ENCODE data around the gene OR4P4. TPM values are rescaled to one million over a fixed set of nuclear protein-coding genes. Genes with fewer than 3 reads are reported as not detected.

The OR4P4 gene
- polyA plus RNA-seq, 2 of the 4 experiments (the other 2 are of a cell fraction): not detected

DNA sequence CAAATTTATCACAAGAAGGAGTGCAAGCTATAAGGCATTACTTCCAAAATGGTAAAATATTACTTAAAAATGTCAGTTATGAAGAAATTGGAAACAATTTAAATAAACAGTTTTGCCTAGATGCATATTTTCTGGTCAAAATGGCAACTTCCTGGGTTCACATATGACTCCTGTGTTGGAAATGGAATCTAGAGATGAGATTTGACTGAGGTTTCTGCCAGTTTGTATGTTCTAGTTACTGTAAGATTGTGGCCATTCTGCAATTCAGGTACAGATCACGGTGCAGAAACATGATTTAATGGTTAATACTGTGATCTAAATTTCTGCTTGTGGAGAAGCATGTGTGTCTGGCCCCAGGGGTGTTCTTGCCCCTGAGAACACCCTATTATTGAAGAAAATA lies 23.7 kb downstream of the OR4P4 start:
- H3K27ac ChIP-seq: no peak overlapping the region
- CTCF ChIA-PET: no interaction called here
- no peak overlapping the region for H3K4me2 ChIP-seq
- no peaks in the 10 kb centered on the region for H3K4me1 ChIP-seq
- ATAC-seq: no peak
- 0 out of 3 replicates have a peak, but pooled peaks cover 4% of the 10 kb centered on the region for H3K9me3 ChIP-seq
- POLR2A ChIA-PET: no interaction called here
- no peak for FAIRE-seq
- TF ChIP-seq NR3C1 (IDR thresholded peaks at IDR 0.05) (no peak), SREBF2 (IDR thresholded peaks at IDR 0.05) (no peak), CEBPB (IDR thresholded peaks at IDR 0.05) (no peak)
- TF ChIP-seq, protein P1, sequence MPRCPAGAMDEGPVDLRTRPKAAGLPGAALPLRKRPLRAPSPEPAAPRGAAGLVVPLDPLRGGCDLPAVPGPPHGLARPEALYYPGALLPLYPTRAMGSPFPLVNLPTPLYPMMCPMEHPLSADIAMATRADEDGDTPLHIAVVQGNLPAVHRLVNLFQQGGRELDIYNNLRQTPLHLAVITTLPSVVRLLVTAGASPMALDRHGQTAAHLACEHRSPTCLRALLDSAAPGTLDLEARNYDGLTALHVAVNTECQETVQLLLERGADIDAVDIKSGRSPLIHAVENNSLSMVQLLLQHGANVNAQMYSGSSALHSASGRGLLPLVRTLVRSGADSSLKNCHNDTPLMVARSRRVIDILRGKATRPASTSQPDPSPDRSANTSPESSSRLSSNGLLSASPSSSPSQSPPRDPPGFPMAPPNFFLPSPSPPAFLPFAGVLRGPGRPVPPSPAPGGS (IDR thresholded peaks at IDR 0.05): no peak
- WGBS (ENCODE audit: missing lambda C conversion rate): 0% methylated on average over 1 of the region's 1 CpG
- no peak for DNase-seq (ENCODE audit: low read depth in 1 of 2, low spot score in 1 of 2)
- no peak overlapping the region for H3K4me3 ChIP-seq

DNA sequence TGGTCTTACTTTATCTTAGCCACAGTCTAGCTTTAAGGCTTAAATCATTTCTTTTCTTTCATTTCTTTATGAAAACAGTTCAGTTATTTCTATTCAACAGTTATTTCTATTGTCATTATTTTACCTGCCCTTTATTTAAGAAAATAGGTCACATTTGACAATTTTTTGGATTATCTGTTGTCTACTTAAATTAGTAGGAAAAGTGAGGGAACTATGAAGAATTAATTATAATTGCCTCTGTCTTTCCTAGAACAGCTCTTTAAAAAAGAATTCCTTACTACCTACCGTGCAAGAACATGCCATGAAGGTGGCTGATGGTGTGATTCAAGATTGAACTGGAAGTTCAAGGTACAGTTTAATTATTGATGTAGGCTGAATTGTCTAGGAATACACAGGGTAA lies 27.0 kb downstream of the OR4P4 start, which contains the start of gene OR4C6:
TSS of gene OR4C6 (plus strand) at position 301 of the 400 bp plus-strand sequence. CDS start 2,966 bp downstream, outside the sequence.
- POLR2A ChIA-PET: no interaction called here
- Histone ChIP-seq H3K4me2 (no peak within 1 kb of the TSS), H3K27ac (no peak within 1 kb of the TSS), H3K9me3 (0 out of 3 replicates have a peak, but pooled peaks cover 4% of the 10 kb centered on the region), H3K4me3 (no peak within 1 kb of the TSS), H3K4me1 (no peaks in the 10 kb centered on the region)
- CTCF ChIA-PET: no interaction called here
- FAIRE-seq (no peak), ATAC-seq (no peak), DNase-seq (ENCODE audit: low read depth in 1 of 2, low spot score in 1 of 2) (no peak)
- TF ChIP-seq JUN (IDR thresholded peaks at IDR 0.05): no peak
- no peak for TF ChIP-seq CEBPB (IDR thresholded peaks at IDR 0.05)
- TF ChIP-seq NR3C1 (IDR thresholded peaks at IDR 0.05): no peak
- 0% methylated on average over 1 of the region's 1 CpG for WGBS (ENCODE audit: missing lambda C conversion rate)

DNA sequence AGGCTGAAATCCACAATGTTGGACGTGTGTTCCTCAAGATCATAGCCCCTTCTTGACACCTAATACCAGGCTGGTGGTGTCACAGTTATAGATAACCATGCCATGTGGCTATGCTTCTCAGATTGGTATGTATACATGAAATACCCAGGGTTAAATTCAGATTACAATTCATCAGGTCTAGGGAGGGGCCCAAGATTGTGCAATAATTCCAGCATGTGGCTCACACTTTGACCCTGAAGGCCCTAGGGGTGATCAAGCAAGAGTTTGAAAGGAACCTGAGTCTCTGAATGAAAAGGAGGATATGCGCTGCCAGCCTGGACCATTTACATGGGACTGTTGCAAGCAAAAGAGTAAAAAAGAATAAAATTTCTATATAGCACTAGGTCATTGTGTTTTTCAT lies 34.5 kb downstream of the OR4P4 start:
- Histone ChIP-seq H3K4me3 (no peak overlapping the region), H3K9me3 (no peaks in the 10 kb centered on the region), H3K4me1 (no peaks in the 10 kb centered on the region), H3K27ac (no peak overlapping the region), H3K4me2 (no peak overlapping the region)
- ChIA-PET CTCF (no interaction called here), POLR2A (no interaction called here)
- ATAC-seq (no peak), FAIRE-seq (no peak), DNase-seq (ENCODE audit: low read depth in 1 of 2, low spot score in 1 of 2) (no peak)
- TF ChIP-seq EHF (CRISPR knock-in tag; IDR thresholded peaks at IDR 0.05) (no peak), EP300 (IDR thresholded peaks at IDR 0.05) (no peak), JUNB (IDR thresholded peaks at IDR 0.05) (no peak), GATA3 (IDR thresholded peaks at IDR 0.05; ENCODE audit: borderline replicate concordance) (no peak), NPAS2 (CRISPR knock-in tag; IDR thresholded peaks at IDR 0.05; ENCODE audit: borderline replicate concordance) (no peak)
- 15% methylated on average over 2 of the region's 2 CpGs for WGBS (ENCODE audit: missing lambda C conversion rate)

DNA sequence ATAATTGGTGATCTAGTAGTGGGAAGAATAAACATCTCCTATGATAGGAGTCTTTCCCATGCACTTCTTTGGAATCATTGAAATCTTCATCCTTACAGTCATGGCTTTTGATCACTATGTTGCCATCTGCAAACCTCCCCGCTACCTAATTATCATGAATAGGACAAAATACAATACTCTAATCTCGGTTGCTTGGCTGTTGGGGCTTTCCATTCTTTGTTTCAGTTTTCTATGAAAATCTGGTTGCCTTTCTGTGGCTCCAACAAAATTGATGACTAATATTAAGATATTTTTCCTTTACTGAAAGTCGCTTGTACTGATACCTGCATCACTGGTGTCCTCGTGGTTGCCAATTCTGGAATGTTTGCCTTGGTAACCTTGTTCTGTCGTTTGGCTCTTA lies 38.9 kb downstream of the OR4P4 start:
- ATAC-seq (no peak), FAIRE-seq (no peak), DNase-seq (ENCODE audit: low read depth in 1 of 2, low spot score in 1 of 2) (no peak)
- Histone ChIP-seq H3K4me3 (no peak overlapping the region), H3K27ac (no peak overlapping the region), H3K4me2 (no peak overlapping the region), H3K4me1 (no peaks in the 10 kb centered on the region), H3K9me3 (no peaks in the 10 kb centered on the region; the same call in 2 of the 3 replicates)
- ChIA-PET CTCF (no interaction called here), POLR2A (no interaction called here)
- no peak for TF ChIP-seq JUNB (IDR thresholded peaks at IDR 0.05)
- TF ChIP-seq ESRRA (IDR thresholded peaks at IDR 0.05; ENCODE audit: borderline replicate concordance, low read length): no peak
- TF ChIP-seq, protein P2, sequence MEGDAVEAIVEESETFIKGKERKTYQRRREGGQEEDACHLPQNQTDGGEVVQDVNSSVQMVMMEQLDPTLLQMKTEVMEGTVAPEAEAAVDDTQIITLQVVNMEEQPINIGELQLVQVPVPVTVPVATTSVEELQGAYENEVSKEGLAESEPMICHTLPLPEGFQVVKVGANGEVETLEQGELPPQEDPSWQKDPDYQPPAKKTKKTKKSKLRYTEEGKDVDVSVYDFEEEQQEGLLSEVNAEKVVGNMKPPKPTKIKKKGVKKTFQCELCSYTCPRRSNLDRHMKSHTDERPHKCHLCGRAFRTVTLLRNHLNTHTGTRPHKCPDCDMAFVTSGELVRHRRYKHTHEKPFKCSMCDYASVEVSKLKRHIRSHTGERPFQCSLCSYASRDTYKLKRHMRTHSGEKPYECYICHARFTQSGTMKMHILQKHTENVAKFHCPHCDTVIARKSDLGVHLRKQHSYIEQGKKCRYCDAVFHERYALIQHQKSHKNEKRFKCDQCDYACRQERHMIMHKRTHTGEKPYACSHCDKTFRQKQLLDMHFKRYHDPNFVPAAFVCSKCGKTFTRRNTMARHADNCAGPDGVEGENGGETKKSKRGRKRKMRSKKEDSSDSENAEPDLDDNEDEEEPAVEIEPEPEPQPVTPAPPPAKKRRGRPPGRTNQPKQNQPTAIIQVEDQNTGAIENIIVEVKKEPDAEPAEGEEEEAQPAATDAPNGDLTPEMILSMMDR (IDR thresholded peaks at IDR 0.05): no peak
- TF ChIP-seq POLR2A (IDR thresholded peaks at IDR 0.05; ENCODE audit: low read length): no peak
- TF ChIP-seq, protein P3, sequence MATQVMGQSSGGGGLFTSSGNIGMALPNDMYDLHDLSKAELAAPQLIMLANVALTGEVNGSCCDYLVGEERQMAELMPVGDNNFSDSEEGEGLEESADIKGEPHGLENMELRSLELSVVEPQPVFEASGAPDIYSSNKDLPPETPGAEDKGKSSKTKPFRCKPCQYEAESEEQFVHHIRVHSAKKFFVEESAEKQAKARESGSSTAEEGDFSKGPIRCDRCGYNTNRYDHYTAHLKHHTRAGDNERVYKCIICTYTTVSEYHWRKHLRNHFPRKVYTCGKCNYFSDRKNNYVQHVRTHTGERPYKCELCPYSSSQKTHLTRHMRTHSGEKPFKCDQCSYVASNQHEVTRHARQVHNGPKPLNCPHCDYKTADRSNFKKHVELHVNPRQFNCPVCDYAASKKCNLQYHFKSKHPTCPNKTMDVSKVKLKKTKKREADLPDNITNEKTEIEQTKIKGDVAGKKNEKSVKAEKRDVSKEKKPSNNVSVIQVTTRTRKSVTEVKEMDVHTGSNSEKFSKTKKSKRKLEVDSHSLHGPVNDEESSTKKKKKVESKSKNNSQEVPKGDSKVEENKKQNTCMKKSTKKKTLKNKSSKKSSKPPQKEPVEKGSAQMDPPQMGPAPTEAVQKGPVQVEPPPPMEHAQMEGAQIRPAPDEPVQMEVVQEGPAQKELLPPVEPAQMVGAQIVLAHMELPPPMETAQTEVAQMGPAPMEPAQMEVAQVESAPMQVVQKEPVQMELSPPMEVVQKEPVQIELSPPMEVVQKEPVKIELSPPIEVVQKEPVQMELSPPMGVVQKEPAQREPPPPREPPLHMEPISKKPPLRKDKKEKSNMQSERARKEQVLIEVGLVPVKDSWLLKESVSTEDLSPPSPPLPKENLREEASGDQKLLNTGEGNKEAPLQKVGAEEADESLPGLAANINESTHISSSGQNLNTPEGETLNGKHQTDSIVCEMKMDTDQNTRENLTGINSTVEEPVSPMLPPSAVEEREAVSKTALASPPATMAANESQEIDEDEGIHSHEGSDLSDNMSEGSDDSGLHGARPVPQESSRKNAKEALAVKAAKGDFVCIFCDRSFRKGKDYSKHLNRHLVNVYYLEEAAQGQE (IDR thresholded peaks at IDR 0.05): no peak
- no peak for TF ChIP-seq NPAS2 (CRISPR knock-in tag; IDR thresholded peaks at IDR 0.05; ENCODE audit: borderline replicate concordance)
- WGBS (ENCODE audit: missing lambda C conversion rate): 3% methylated on average over 5 of the region's 5 CpGs

Other genes with a start within 250 kb of the OR4P4 start
- not detected in 2 replicates for gene OR4C15, start 80.6 kb upstream of the OR4P4 start, polyA plus RNA-seq (2011; rRNA removed)
- gene OR4C15, start 80.6 kb upstream of the OR4P4 start, polyA plus RNA-seq (2017; fragmentation: RNase III; extraction: RNeasy Plus Mini Kit Qiagen cat#74134 plus additional on column Dnase treatment): not detected in 3 replicates
- gene OR4C16, start 63.0 kb upstream of the OR4P4 start, polyA plus RNA-seq (2011; rRNA removed): not detected in 2 replicates
- gene OR4C16, start 63.0 kb upstream of the OR4P4 start, polyA plus RNA-seq (2017; fragmentation: RNase III; extraction: RNeasy Plus Mini Kit Qiagen cat#74134 plus additional on column Dnase treatment): not detected in 3 replicates
- gene OR4C11, start 27.5 kb upstream of the OR4P4 start, polyA plus RNA-seq (2011; rRNA removed): not detected in 2 replicates
- not detected in 3 replicates for gene OR4C11, start 27.5 kb upstream of the OR4P4 start, polyA plus RNA-seq (2017; fragmentation: RNase III; extraction: RNeasy Plus Mini Kit Qiagen cat#74134 plus additional on column Dnase treatment)
- gene OR4S2, start 13.2 kb downstream of the OR4P4 start, polyA plus RNA-seq (2011; rRNA removed): not detected in 2 replicates
- not detected in 3 replicates for gene OR4S2, start 13.2 kb downstream of the OR4P4 start, polyA plus RNA-seq (2017; fragmentation: RNase III; extraction: RNeasy Plus Mini Kit Qiagen cat#74134 plus additional on column Dnase treatment)
- not detected in 2 replicates for gene OR4C6, start 27.1 kb downstream of the OR4P4 start, polyA plus RNA-seq (2011; rRNA removed)
- gene OR4C6, start 27.1 kb downstream of the OR4P4 start, polyA plus RNA-seq (2017; fragmentation: RNase III; extraction: RNeasy Plus Mini Kit Qiagen cat#74134 plus additional on column Dnase treatment): not detected in 3 replicates
- not detected in 2 replicates for gene OR5D13, start 138.3 kb downstream of the OR4P4 start, polyA plus RNA-seq (2011; rRNA removed)
- not detected in 3 replicates for gene OR5D13, start 138.3 kb downstream of the OR4P4 start, polyA plus RNA-seq (2017; fragmentation: RNase III; extraction: RNeasy Plus Mini Kit Qiagen cat#74134 plus additional on column Dnase treatment)
- not detected in 2 replicates for gene OR5D14, start 160.4 kb downstream of the OR4P4 start, polyA plus RNA-seq (2011; rRNA removed)
- not detected in 3 replicates for gene OR5D14, start 160.4 kb downstream of the OR4P4 start, polyA plus RNA-seq (2017; fragmentation: RNase III; extraction: RNeasy Plus Mini Kit Qiagen cat#74134 plus additional on column Dnase treatment)
- not detected in 2 replicates for gene OR5L1, start 176.3 kb downstream of the OR4P4 start, polyA plus RNA-seq (2011; rRNA removed)
- gene OR5L1, start 176.3 kb downstream of the OR4P4 start, polyA plus RNA-seq (2017; fragmentation: RNase III; extraction: RNeasy Plus Mini Kit Qiagen cat#74134 plus additional on column Dnase treatment): not detected in 3 replicates
- gene OR5D18, start 184.5 kb downstream of the OR4P4 start, polyA plus RNA-seq (2011; rRNA removed): not detected in 2 replicates
- gene OR5D18, start 184.5 kb downstream of the OR4P4 start, polyA plus RNA-seq (2017; fragmentation: RNase III; extraction: RNeasy Plus Mini Kit Qiagen cat#74134 plus additional on column Dnase treatment): not detected in 3 replicates
- not detected in 2 replicates for gene OR5L2, start 192.1 kb downstream of the OR4P4 start, polyA plus RNA-seq (2011; rRNA removed)
- not detected in 3 replicates for gene OR5L2, start 192.1 kb downstream of the OR4P4 start, polyA plus RNA-seq (2017; fragmentation: RNase III; extraction: RNeasy Plus Mini Kit Qiagen cat#74134 plus additional on column Dnase treatment)
- not detected in 2 replicates for gene OR5D16, start 203.6 kb downstream of the OR4P4 start, polyA plus RNA-seq (2011; rRNA removed)
- gene OR5D16, start 203.6 kb downstream of the OR4P4 start, polyA plus RNA-seq (2017; fragmentation: RNase III; extraction: RNeasy Plus Mini Kit Qiagen cat#74134 plus additional on column Dnase treatment): not detected in 3 replicates
- gene TRIM51, start 248.2 kb downstream of the OR4P4 start, polyA plus RNA-seq (2011; rRNA removed): not detected in 2 replicates
- not detected in 3 replicates for gene TRIM51, start 248.2 kb downstream of the OR4P4 start, polyA plus RNA-seq (2017; fragmentation: RNase III; extraction: RNeasy Plus Mini Kit Qiagen cat#74134 plus additional on column Dnase treatment)